ENCODE data around the gene ZNF714.

ZNF714 gene

GRCh38 chr19:21082011-21082975 lies at the start of gene ZNF714:
ZNF714 (plus strand) TSS chr19:21082203; CDS start chr19:21098269, 16,066 bp downstream.
- Histone ChIP-seq H3K9me3 (ENCODE audit: control insufficient read depth, insufficient read depth, low read length) (no peaks in the 10 kb centered on the region), H3K9ac (ENCODE audit: low read depth, low read length) (peak within 1 kb of the TSS; percentile 93), H3K36me3 (ENCODE audit: insufficient read depth, low read length) (no peaks in the 10 kb centered on the region; the same call in none of the 2 replicates), H3K4me1 (ENCODE audit: insufficient read depth, low read length) (0 out of 2 replicates have a peak, but pooled peaks cover 5% of the 10 kb centered on the region)

DNA sequence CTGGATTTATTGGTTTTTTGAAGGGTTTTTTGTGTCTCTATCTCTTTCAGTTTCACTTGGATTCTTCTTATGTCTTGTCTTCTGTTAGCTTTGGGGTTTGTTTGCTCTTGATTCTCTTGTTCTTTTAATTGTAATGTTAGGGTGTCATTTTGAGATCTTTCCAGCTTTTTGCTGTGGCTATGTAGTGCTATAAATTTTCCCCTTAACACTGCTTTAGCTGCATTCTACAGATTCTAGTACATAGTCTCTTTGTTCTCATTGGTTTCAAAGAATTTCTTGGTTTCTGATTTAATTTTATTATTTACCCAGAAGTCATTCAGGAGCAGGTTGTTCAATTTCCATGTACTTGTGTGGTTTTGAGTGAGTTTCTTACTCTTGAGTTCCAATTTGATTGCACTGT lies 37.0 kb upstream of the ZNF714 start:
- H3K9me3 ChIP-seq (ENCODE audit: control insufficient read depth, insufficient read depth, low read length), result peaks cover 12% of the 10 kb centered on the region; the same call in 1 of the 2 replicates

GRCh38 chr19:21046489-21046888 lies 35.5 kb upstream of the ZNF714 start:
- Histone ChIP-seq H3K9ac (ENCODE audit: low read depth, low read length) (no peak overlapping the region), H3K36me3 (ENCODE audit: insufficient read depth, low read length) (no peaks in the 10 kb centered on the region; the same call in 1 of the 2 replicates), H3K4me1 (ENCODE audit: insufficient read depth, low read length) (no peaks in the 10 kb centered on the region), H3K9me3 (ENCODE audit: control insufficient read depth, insufficient read depth, low read length) (peaks cover 12% of the 10 kb centered on the region; the same call in 1 of the 2 replicates)

More for the DNA sequence above, 37.0 kb upstream of the ZNF714 start:
- Histone ChIP-seq H3K36me3 (ENCODE audit: insufficient read depth, low read length) (peaks cover under 1% of the 10 kb centered on the region), H3K9ac (ENCODE audit: low read depth, low read length) (no peak overlapping the region), H3K4me1 (ENCODE audit: insufficient read depth, low read length) (no peaks in the 10 kb centered on the region)

GRCh38 chr19:21047716-21048115 lies 34.3 kb upstream of the ZNF714 start:
- no peaks in the 10 kb centered on the region for H3K4me1 ChIP-seq (ENCODE audit: insufficient read depth, low read length)
- no peaks in the 10 kb centered on the region; the same call in 1 of the 2 replicates for H3K36me3 ChIP-seq (ENCODE audit: insufficient read depth, low read length)
- H3K9ac ChIP-seq (ENCODE audit: low read depth, low read length), result no peak overlapping the region
- peaks cover 12% of the 10 kb centered on the region; the same call in 1 of the 2 replicates for H3K9me3 ChIP-seq (ENCODE audit: control insufficient read depth, insufficient read depth, low read length)

DNA sequence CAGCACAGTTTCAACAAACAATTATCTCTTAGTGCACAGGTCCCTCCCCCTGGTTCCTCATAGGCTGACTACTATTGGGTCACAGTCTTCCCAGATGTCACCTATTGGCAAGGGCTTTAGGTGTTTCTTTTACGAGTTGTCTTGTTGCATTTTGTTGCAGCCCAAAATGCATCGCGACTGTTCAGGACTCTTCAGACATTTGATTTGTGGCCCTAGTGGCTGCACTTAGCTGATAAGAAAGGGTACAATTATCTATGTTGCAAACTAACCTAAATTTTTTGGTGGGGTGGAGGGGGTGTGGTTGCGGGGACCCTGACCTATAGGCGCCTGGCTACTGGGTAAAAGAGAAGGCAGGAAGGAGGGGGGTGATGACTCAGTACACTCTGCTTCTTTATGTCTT lies 29.1 kb upstream of the ZNF714 start:
- H3K36me3 ChIP-seq (ENCODE audit: insufficient read depth, low read length), result peaks cover 7% of the 10 kb centered on the region

DNA sequence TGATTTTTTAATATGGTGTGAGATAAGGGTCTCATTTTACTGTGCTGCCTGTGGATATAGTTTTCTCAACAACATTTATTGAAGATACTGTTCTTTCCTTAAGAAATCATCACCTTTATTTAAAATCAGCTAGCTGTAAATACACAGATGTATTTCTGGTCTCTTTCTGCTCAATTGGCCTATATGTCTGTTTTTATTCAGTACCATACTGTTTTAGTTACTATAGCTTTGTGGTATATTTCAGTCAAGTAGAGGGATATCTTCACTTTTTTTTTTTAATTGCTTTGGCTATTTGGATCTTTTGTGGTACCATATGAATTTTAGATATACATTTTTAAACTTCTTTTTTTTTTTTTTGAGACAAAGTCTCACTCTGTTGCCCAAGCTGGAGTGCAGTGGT lies 16.7 kb upstream of the ZNF714 start:
- H3K36me3 ChIP-seq (ENCODE audit: insufficient read depth, low read length), result no peaks in the 10 kb centered on the region

More for the DNA sequence above, 29.1 kb upstream of the ZNF714 start:
- Histone ChIP-seq H3K4me1 (ENCODE audit: insufficient read depth, low read length) (no peaks in the 10 kb centered on the region), H3K9ac (ENCODE audit: low read depth, low read length) (no peak overlapping the region), H3K9me3 (ENCODE audit: control insufficient read depth, insufficient read depth, low read length) (peaks cover 3% of the 10 kb centered on the region; the same call in 1 of the 2 replicates)

GRCh38 chr19:21084343-21084742 lies 2.3 kb downstream of the ZNF714 start:
- H3K9ac ChIP-seq (ENCODE audit: low read depth, low read length), result no peak overlapping the region
- H3K4me1 ChIP-seq (ENCODE audit: insufficient read depth, low read length), result 0 out of 2 replicates have a peak, but pooled peaks cover 5% of the 10 kb centered on the region
- H3K36me3 ChIP-seq (ENCODE audit: insufficient read depth, low read length), result peaks cover 1% of the 10 kb centered on the region
- H3K9me3 ChIP-seq (ENCODE audit: control insufficient read depth, insufficient read depth, low read length), result no peaks in the 10 kb centered on the region

More for the DNA sequence above, 16.7 kb upstream of the ZNF714 start:
- Histone ChIP-seq H3K9me3 (ENCODE audit: control insufficient read depth, insufficient read depth, low read length) (no peaks in the 10 kb centered on the region; the same call in 1 of the 2 replicates), H3K9ac (ENCODE audit: low read depth, low read length) (no peak overlapping the region), H3K4me1 (ENCODE audit: insufficient read depth, low read length) (no peaks in the 10 kb centered on the region)

DNA sequence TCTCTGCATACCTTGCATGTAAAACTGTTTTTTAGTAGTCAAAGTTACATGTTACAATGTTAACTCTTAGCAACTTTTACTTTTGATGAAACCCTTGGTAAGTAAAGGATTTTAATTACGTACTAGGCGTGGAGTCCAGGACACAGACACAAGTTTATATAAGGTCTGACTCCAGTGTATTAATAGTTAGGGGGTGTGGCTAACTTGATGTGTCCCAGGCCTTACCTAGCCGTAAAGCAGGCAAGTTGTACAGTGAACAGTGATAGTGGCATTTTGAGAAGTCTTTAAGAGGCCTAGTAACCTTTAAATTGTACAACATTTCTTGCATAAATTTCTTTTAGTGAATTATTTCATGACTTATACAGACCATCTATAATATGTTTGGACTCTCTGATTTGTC lies 5.9 kb downstream of the ZNF714 start:
- H3K36me3 ChIP-seq (ENCODE audit: insufficient read depth, low read length), result peaks cover 13% of the 10 kb centered on the region
- no peaks in the 10 kb centered on the region for H3K9me3 ChIP-seq (ENCODE audit: control insufficient read depth, insufficient read depth, low read length)
- H3K9ac ChIP-seq (ENCODE audit: low read depth, low read length), result no peak overlapping the region
- H3K4me1 ChIP-seq (ENCODE audit: insufficient read depth, low read length), result peaks cover 5% of the 10 kb centered on the region; the same call in 1 of the 2 replicates

DNA sequence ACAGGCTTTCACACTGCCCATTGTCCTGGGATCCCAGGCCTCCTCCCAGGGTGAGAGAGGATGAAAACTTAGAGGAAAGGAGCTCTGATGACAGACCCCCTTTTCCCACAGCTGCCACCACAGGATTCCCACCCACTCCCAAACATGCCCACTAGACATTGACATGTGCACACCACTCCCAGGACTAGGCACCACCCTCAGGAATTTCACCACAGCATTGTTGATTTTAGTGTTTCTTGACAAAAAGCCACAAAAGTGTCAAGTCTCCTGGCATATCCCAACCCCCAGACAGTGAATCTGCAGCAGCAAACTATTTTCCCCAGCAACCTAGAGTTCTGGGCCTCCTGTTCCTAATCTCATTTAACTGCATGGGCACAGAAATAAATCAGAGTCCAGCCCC lies 10.1 kb downstream of the ZNF714 start:
- no peaks in the 10 kb centered on the region for H3K9me3 ChIP-seq (ENCODE audit: control insufficient read depth, insufficient read depth, low read length)
- H3K4me1 ChIP-seq (ENCODE audit: insufficient read depth, low read length), result no peaks in the 10 kb centered on the region; the same call in 1 of the 2 replicates
- no peak overlapping the region for H3K9ac ChIP-seq (ENCODE audit: low read depth, low read length)
- H3K36me3 ChIP-seq (ENCODE audit: insufficient read depth, low read length), result peaks cover 13% of the 10 kb centered on the region; the same call in 1 of the 2 replicates

- Histone ChIP-seq H3K9me3 (ENCODE audit: control insufficient read depth, insufficient read depth, low read length) (no peaks in the 10 kb centered on the region), H3K36me3 (ENCODE audit: insufficient read depth, low read length) (peaks cover 10% of the 10 kb centered on the region), H3K4me1 (ENCODE audit: insufficient read depth, low read length) (no peaks in the 10 kb centered on the region; the same call in 1 of the 2 replicates), H3K9ac (ENCODE audit: low read depth, low read length) (no peak overlapping the region)
Measured at GRCh38 chr19:21094347-21095025, 12.5 kb downstream of the ZNF714 start.

- H3K36me3 ChIP-seq (ENCODE audit: insufficient read depth, low read length), result peaks cover 2% of the 10 kb centered on the region
- no peak overlapping the region for H3K9ac ChIP-seq (ENCODE audit: low read depth, low read length)
- H3K4me1 ChIP-seq (ENCODE audit: insufficient read depth, low read length), result no peaks in the 10 kb centered on the region
- H3K9me3 ChIP-seq (ENCODE audit: control insufficient read depth, insufficient read depth, low read length), result no peaks in the 10 kb centered on the region
Measured at GRCh38 chr19:21098291-21098690, 16.3 kb downstream of the ZNF714 start.

GRCh38 chr19:21101521-21102242 lies 19.7 kb downstream of the ZNF714 start:
- peaks cover 9% of the 10 kb centered on the region for H3K36me3 ChIP-seq (ENCODE audit: insufficient read depth, low read length)
- no peaks in the 10 kb centered on the region for H3K9me3 ChIP-seq (ENCODE audit: control insufficient read depth, insufficient read depth, low read length)
- H3K9ac ChIP-seq (ENCODE audit: low read depth, low read length), result no peak overlapping the region
- H3K4me1 ChIP-seq (ENCODE audit: insufficient read depth, low read length), result no peaks in the 10 kb centered on the region

DNA sequence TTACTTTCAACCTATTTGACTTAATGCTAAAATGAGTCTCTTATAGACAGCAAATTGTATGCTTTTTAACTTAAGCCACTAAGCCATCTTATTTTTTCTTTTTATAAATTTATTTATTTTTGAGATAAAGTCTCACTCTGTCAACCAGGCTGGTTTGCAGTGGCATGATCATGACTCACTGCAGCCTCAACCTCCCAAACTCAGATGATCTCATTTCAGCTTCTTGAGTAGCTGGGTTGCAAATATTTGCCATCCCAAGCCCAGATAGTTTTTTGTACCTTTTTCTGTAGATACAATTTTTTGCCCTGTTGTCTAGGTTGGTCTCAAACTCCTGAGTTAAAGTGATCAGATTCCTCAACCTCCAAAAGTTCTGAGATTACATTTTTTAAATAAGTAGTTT lies 27.1 kb downstream of the ZNF714 start:
- Histone ChIP-seq H3K9ac (ENCODE audit: low read depth, low read length) (no peak overlapping the region), H3K4me1 (ENCODE audit: insufficient read depth, low read length) (no peaks in the 10 kb centered on the region), H3K36me3 (ENCODE audit: insufficient read depth, low read length) (peaks cover 11% of the 10 kb centered on the region; the same call in 1 of the 2 replicates), H3K9me3 (ENCODE audit: control insufficient read depth, insufficient read depth, low read length) (no peaks in the 10 kb centered on the region)

GRCh38 chr19:21110183-21110582 lies 28.2 kb downstream of the ZNF714 start:
- H3K4me1 ChIP-seq (ENCODE audit: insufficient read depth, low read length), result no peaks in the 10 kb centered on the region
- no peak overlapping the region for H3K9ac ChIP-seq (ENCODE audit: low read depth, low read length)
- H3K9me3 ChIP-seq (ENCODE audit: control insufficient read depth, insufficient read depth, low read length), result no peaks in the 10 kb centered on the region
- peaks cover 4% of the 10 kb centered on the region; the same call in 1 of the 2 replicates for H3K36me3 ChIP-seq (ENCODE audit: insufficient read depth, low read length)

All from ES-I3 (cell line).